PC-9 (cell line): ENCODE data around the gene CLDND1. TPM values are rescaled to one million over a fixed set of nuclear protein-coding genes. Genes with fewer than 3 reads are reported as not detected.

Source experiments
- BruUV-seq: library from RNA; stranded (reverse); fragments of 400-500 nt; replicated peaks from 2 replicates; lab custom pipeline; 2021; lab: Mats Ljungman, UMichigan
- CTCF ChIA-PET: fragments of 300-600 bp; sonication (Branson Sonifier 250); formaldehyde crosslinking; loops from one replicate; lab custom pipeline; 2022; ENCODE audit warnings: antibody characterized with exemption; lab: Charles Lee
- POLR2A ChIA-PET: fragments of 300-600 bp; sonication (Branson Sonifier 250); formaldehyde crosslinking; loops from one replicate; lab custom pipeline; 2022; ENCODE audit warnings: antibody characterized with exemption; ENCODE audit not compliant: unreplicated experiment; lab: Charles Lee
- DNase-seq, 2 experiments: peaks; one replicate each; pipeline versions ENCODE4 v3.0.0 to v3.0.0-alpha.2; 2015 to 2022; ENCODE audit warnings: mixed read lengths in 1 of 2
- H2AFZ ChIP-seq: fragments of 200-600 bp; sonication (generic); 2 replicates; pipeline ENCODE4 v1.8.1; 2017; ENCODE audit warnings: antibody characterized with exemption
- H3F3A ChIP-seq: fragments of 200-600 bp; sonication (generic); 2 replicates; pipeline ENCODE4 v1.8.1; 2017; ENCODE audit warnings: antibody characterized with exemption, mild to moderate bottlenecking, low read depth; ENCODE audit not compliant: insufficient read depth
- H3K27ac ChIP-seq: fragments of 200-600 bp; sonication (generic); 2 replicates; pipeline ENCODE4 v1.6.1; 2016; ENCODE audit warnings: mixed run types
- H3K27me3 ChIP-seq: fragments of 200-600 bp; sonication (generic); 2 replicates; pipeline ENCODE4 v1.6.1; 2016; ENCODE audit warnings: low read depth, mixed run types; ENCODE audit not compliant: insufficient read depth
- H3K36me3 ChIP-seq: fragments of 200-600 bp; sonication (generic); 2 replicates; pipeline ENCODE4 v1.6.1; 2016; ENCODE audit warnings: low read depth, mixed run types
- H3K4me1 ChIP-seq: fragments of 200-600 bp; sonication (generic); replicated peaks from 2 replicates; pipeline ENCODE4 v1.6.1; 2016; ENCODE audit warnings: mixed run types; ENCODE audit not compliant: insufficient read depth
- H3K4me2 ChIP-seq: fragments of 200-600 bp; sonication (generic); 2 replicates; pipeline ENCODE4 v1.6.1; 2017; ENCODE audit warnings: mixed run types
- H3K4me3 ChIP-seq: fragments of 200-600 bp; sonication (generic); 2 replicates; pipeline ENCODE4 v1.6.1; 2016; ENCODE audit warnings: mixed run types
- H3K79me2 ChIP-seq: fragments of 200-600 bp; sonication (generic); 2 replicates; pipeline ENCODE4 v1.6.1; 2017; ENCODE audit warnings: low read depth, mixed run types
- H3K9me2 ChIP-seq: fragments of 200-600 bp; sonication (generic); 2 replicates; pipeline ENCODE4 v1.8.1; 2017; ENCODE audit warnings: mild to moderate bottlenecking; ENCODE audit not compliant: insufficient read depth
- H3K9me3 ChIP-seq: fragments of 200-600 bp; sonication (generic); 2 replicates; pipeline ENCODE4 v1.8.1; 2016; ENCODE audit warnings: low read depth; ENCODE audit not compliant: insufficient read depth
- H4K20me1 ChIP-seq: fragments of 200-600 bp; sonication (generic); 2 replicates; pipeline ENCODE4 v1.8.1; 2017; ENCODE audit not compliant: insufficient read depth
- CTCF ChIP-seq: fragments of 200-600 bp; sonication (generic); conservative IDR thresholded peaks from 2 replicates; pipeline ENCODE4 v1.6.1; 2017; ENCODE audit warnings: mixed run types, antibody characterized with exemption, mild to moderate bottlenecking, moderate library complexity
- EZH2 ChIP-seq: fragments of 200-600 bp; sonication (generic); IDR thresholded peaks from 2 replicates; pipeline ENCODE4 v1.8.0; 2017; ENCODE audit warnings: antibody characterized with exemption, low read depth
- intact Hi-C: fragments of 100-400 bp; cut with micrococcal nuclease; formaldehyde crosslinking; loops from one replicate; pipeline ENCODE4 v1.10.0; 2022; ENCODE audit not compliant: unreplicated experiment
- total RNA-seq: library from RNA; stranded (reverse); gene quantifications from 2 replicates; pipeline ENCODE4 v1.2.3, GENCODE V29; 2021

CLDND1 gene
- total RNA-seq, 1 experiment from 2014 or later, result 143 TPM

DNA sequence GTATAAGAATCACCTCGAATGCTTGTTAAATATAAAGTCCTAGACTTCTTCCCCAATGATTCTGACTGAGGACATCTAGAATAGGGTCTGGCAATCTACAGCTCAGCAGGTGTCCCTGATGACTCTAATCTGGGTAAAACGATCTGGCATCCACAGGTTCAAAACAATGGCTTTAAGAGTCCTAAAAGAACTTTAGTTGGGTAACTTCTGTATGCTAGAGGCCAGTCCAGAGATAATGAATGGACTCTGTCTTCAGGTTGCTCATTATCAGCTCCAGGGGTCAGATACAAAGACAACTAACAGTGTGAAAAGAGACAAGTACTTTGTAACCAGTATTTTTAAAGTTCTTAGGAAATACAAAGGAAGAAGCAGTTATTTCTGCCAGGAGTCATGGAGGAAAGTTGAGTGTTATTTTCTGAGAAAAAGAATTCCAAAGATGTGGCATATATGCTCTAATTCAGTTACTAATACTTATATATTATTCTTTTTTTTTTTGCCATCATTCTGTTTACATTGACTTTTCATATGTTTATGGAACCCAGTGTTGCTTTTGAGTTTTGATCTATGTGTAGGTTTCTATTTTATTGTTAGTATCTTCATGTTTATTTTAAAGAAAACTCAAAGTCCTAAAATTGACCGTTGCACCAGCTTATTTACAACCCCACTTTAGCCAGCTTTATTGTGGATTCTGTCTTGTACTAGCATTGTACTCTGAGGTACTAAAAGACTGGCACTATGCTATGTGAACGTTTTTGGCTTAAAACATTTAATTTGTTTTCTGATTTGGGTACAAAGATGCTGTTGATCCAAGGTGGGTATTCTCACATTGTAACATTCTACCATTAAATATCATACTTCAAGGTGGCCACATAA, 6.0 kb upstream of the CLDND1 start:
- intact Hi-C loops, result no loop called here
- no peak overlapping the region for H3K4me3 ChIP-seq
- H4K20me1 ChIP-seq, result no peaks in the 10 kb centered on the region
- no peak for TF ChIP-seq CTCF
- TF ChIP-seq EZH2, result no peak
- no peak overlapping the region for H3K27ac ChIP-seq
- H3K27me3 ChIP-seq, result no peaks in the 10 kb centered on the region
- H3K9me3 ChIP-seq, result no peaks in the 10 kb centered on the region
- DNase-seq, result no peak
- H2AFZ ChIP-seq, result peak overlapping the region; percentile 55; the same call in 1 of the 2 replicates
- ChIA-PET CTCF (no interaction called here), POLR2A (no interaction called here)
- H3K79me2 ChIP-seq, result no peaks in the 10 kb centered on the region
- no TSS peak for BruUV-seq
- no peaks in the 10 kb centered on the region for H3F3A ChIP-seq
- no peaks in the 10 kb centered on the region for H3K9me2 ChIP-seq
- no peaks in the 10 kb centered on the region for H3K36me3 ChIP-seq
- H3K4me1 ChIP-seq, result no peaks in the 10 kb centered on the region
- H3K4me2 ChIP-seq, result no peak overlapping the region

- Histone ChIP-seq H3K9me2 (no peaks in the 10 kb centered on the region), H3K4me2 (no peak overlapping the region), H3K4me1 (peaks cover 16% of the 10 kb centered on the region), H3K9me3 (no peaks in the 10 kb centered on the region), H2AFZ (peak overlapping the region; percentile 10; the same call in 1 of the 2 replicates), H3K27ac (no peak overlapping the region), H3K36me3 (peaks cover 7% of the 10 kb centered on the region), H4K20me1 (no peaks in the 10 kb centered on the region), H3F3A (peaks cover 17% of the 10 kb centered on the region), H3K4me3 (no peak overlapping the region), H3K27me3 (no peaks in the 10 kb centered on the region), H3K79me2 (peaks cover 20% of the 10 kb centered on the region)
- ChIA-PET CTCF (no interaction called here), POLR2A (interaction anchor here (0.8 kb wide), 1 partner anchor 29 kb away, joined by 12 read pairs; no protein-coding TSS in a partner anchor)
- TF ChIP-seq EZH2, result no peak
- no peak for TF ChIP-seq CTCF
- BruUV-seq, result no TSS peak
- intact Hi-C loops, result no loop called here
- DNase-seq, result no peak
Measured at GRCh38 chr3:98525494-98525893, 2.8 kb upstream of the CLDND1 start.

GRCh38 chr3:98521897-98522543, 682 bp downstream of the CLDND1 start:
- Histone ChIP-seq H3K4me1 (peaks cover 22% of the 10 kb centered on the region), H3K9me2 (no peaks in the 10 kb centered on the region), H3K27ac (peak overlapping the region; percentile 86), H3F3A (peaks cover 17% of the 10 kb centered on the region), H4K20me1 (no peaks in the 10 kb centered on the region), H3K36me3 (peaks cover 40% of the 10 kb centered on the region), H3K79me2 (peaks cover 50% of the 10 kb centered on the region), H3K4me2 (peak overlapping the region; percentile 90), H2AFZ (peak overlapping the region; percentile 84), H3K27me3 (no peaks in the 10 kb centered on the region), H3K4me3 (peak overlapping the region; percentile 83), H3K9me3 (no peaks in the 10 kb centered on the region)
- intact Hi-C loops, result loop anchor here (1.0 to 5.0 kb wide), 5 partner anchors 9 to 178 kb away; partner anchors contain the start of gene CPOX
- POLR2A ChIA-PET, result interaction anchor here (0.5 to 1.1 kb wide), 4 partner anchors 9 to 354 kb away, joined by 3 to 11 read pairs (median 5); no protein-coding TSS in a partner anchor
- BruUV-seq, result TSS peak; percentile 59
- CTCF ChIA-PET, result interaction anchor here (0.6 kb wide), 1 partner anchor 25 kb away, joined by 4 read pairs; no protein-coding TSS in a partner anchor
- TF ChIP-seq EZH2 (no peak), CTCF (0 out of 2 replicates have a peak, but pooled peaks have one; percentile 18)
- DNase-seq, result peak; percentile 47 to 82
